GM06990 (cell line): ENCODE measurements around the gene KIF5B.

ENCODE experiments used
- DNase-seq: peaks from one replicate; pipeline ENCODE4 v3.0.0-alpha.2; 2011; ENCODE audit not compliant: insufficient read length; ENCODE audit errors: extremely low read depth
- H3K27me3 ChIP-seq: replicated peaks from 2 replicates; pipeline ENCODE4 v1.6.0; 2011; ENCODE audit warnings: low read length; ENCODE audit not compliant: control insufficient read depth, insufficient read depth
- H3K36me3 ChIP-seq: 2 replicates; pipeline ENCODE4 v1.5.1; 2011; ENCODE audit warnings: low read length; ENCODE audit not compliant: control insufficient read depth, insufficient read depth
- H3K4me3 ChIP-seq: replicated peaks from 2 replicates; pipeline ENCODE4 v1.5.1; 2011; ENCODE audit warnings: low read depth, mild to moderate bottlenecking, control low read depth, low read length
- CTCF ChIP-seq: IDR thresholded peaks from 2 replicates; pipeline ENCODE4 v1.5.1; 2011; ENCODE audit warnings: low read length, control low read depth, mild to moderate bottlenecking, inconsistent platforms; ENCODE audit not compliant: insufficient read depth, poor library complexity, severe bottlenecking

The KIF5B gene

GRCh38 chr10:32095116-32095733, 39.0 kb upstream of the KIF5B start:
- Histone ChIP-seq H3K27me3 (no peaks in the 10 kb centered on the region), H3K4me3 (no peak overlapping the region), H3K36me3 (no peaks in the 10 kb centered on the region)
- no peak for DNase-seq
- TF ChIP-seq CTCF = no peak

GRCh38 chr10:32093650-32094049, 37.4 kb upstream of the KIF5B start:
- no peaks in the 10 kb centered on the region for H3K36me3 ChIP-seq
- no peak for TF ChIP-seq CTCF
- no peaks in the 10 kb centered on the region for H3K27me3 ChIP-seq
- H3K4me3 ChIP-seq = no peak overlapping the region
- DNase-seq = no peak

GRCh38 chr10:32091046-32091445, 34.8 kb upstream of the KIF5B start:
- no peak for TF ChIP-seq CTCF
- DNase-seq = no peak
- H3K4me3 ChIP-seq = no peak overlapping the region
- H3K36me3 ChIP-seq = no peaks in the 10 kb centered on the region
- H3K27me3 ChIP-seq = no peaks in the 10 kb centered on the region

- peak; percentile 1 for DNase-seq
- Histone ChIP-seq H3K27me3 (no peaks in the 10 kb centered on the region), H3K36me3 (no peaks in the 10 kb centered on the region), H3K4me3 (no peak overlapping the region)
- no peak for TF ChIP-seq CTCF
These were observed 28.1 kb upstream of the KIF5B start for GRCh38 chr10:32084185-32084851.

- no peak for DNase-seq
- Histone ChIP-seq H3K36me3 (no peaks in the 10 kb centered on the region), H3K27me3 (no peaks in the 10 kb centered on the region), H3K4me3 (no peak overlapping the region)
- no peak for TF ChIP-seq CTCF
These were observed 21.8 kb upstream of the KIF5B start for GRCh38 chr10:32077896-32078485.
